ENCODE measurements around the gene MIA. TPM values are rescaled to one million over a fixed set of nuclear protein-coding genes. Genes with fewer than 3 reads are reported as not detected.
A peak's percentile ranks its signal among the peaks of the same experiment; 100 is the strongest.
"Not testable (repeated sequence)": the region's sequence is repeated elsewhere in the genome, so short reads cannot be mapped to it uniquely, and the experiment has no call there.

Gene MIA
- not detected for total RNA-seq

GRCh38 chr19:40774916-40775631 is at the start of gene MIA:
Gene MIA, plus strand, starts transcription at chr19:40775521. Its CDS starts 22 bp downstream, at chr19:40775543.
- DNase-seq (ENCODE audit: low spot score in 2 of 2) (no peak), FAIRE-seq (no peak)

- no peak for DNase-seq (ENCODE audit: low spot score in 2 of 2)
- FAIRE-seq, result no peak
These were observed 49.0 kb upstream of the MIA start for GRCh38 chr19:40726279-40726678.

- DNase-seq (ENCODE audit: low spot score in 2 of 2); FAIRE-seq: not testable (repeated sequence)
These were observed 45.3 kb upstream of the MIA start for GRCh38 chr19:40730065-40730464.

GRCh38 chr19:40732304-40732703 is 43.0 kb upstream of the MIA start:
- not testable (repeated sequence) for DNase-seq (ENCODE audit: low spot score in 2 of 2)

GRCh38 chr19:40733149-40733548 is 42.2 kb upstream of the MIA start:
- FAIRE-seq (no peak), DNase-seq (ENCODE audit: low spot score in 2 of 2) (no peak)

More at GRCh38 chr19:40732304-40732703, 43.0 kb upstream of the MIA start:
- not testable (repeated sequence) for FAIRE-seq

- FAIRE-seq (no peak), DNase-seq (ENCODE audit: low spot score in 2 of 2) (no peak)
These were observed 40.1 kb upstream of the MIA start for GRCh38 chr19:40735013-40735771.

- DNase-seq (ENCODE audit: low spot score in 2 of 2) (no peak), FAIRE-seq (no peak)
These were observed 38.7 kb upstream of the MIA start for GRCh38 chr19:40736661-40737060.

- no peak for FAIRE-seq
These were observed 38.1 kb upstream of the MIA start for GRCh38 chr19:40737102-40737644.

GRCh38 chr19:40739030-40739839 is 36.1 kb upstream of the MIA start:
- DNase-seq (ENCODE audit: low spot score in 2 of 2), result no peak
- no peak for FAIRE-seq

More at GRCh38 chr19:40737102-40737644, 38.1 kb upstream of the MIA start:
- DNase-seq (ENCODE audit: low spot score in 2 of 2), result no peak

GRCh38 chr19:40739871-40740703 is 35.2 kb upstream of the MIA start:
- no peak for DNase-seq (ENCODE audit: low spot score in 2 of 2)
- no peak for FAIRE-seq

- peak in 1 of 2 donors; percentile 66 for DNase-seq (ENCODE audit: low spot score in 2 of 2)
- no peak for FAIRE-seq
These were observed 34.6 kb upstream of the MIA start for GRCh38 chr19:40740747-40741146.

GRCh38 chr19:40741527-40742390 is 33.6 kb upstream of the MIA start:
- no peak for FAIRE-seq

GRCh38 chr19:40742477-40742876 is 32.8 kb upstream of the MIA start:
- DNase-seq (ENCODE audit: low spot score in 2 of 2), result no peak
- FAIRE-seq, result no peak

More at GRCh38 chr19:40741527-40742390, 33.6 kb upstream of the MIA start:
- DNase-seq (ENCODE audit: low spot score in 2 of 2), result no peak

- FAIRE-seq, result no peak
- DNase-seq (ENCODE audit: low spot score in 2 of 2), result no peak
These were observed 32.4 kb upstream of the MIA start for GRCh38 chr19:40742886-40743285.

- no peak for FAIRE-seq
- DNase-seq (ENCODE audit: low spot score in 2 of 2), result no peak
These were observed 31.4 kb upstream of the MIA start for GRCh38 chr19:40743926-40744325.

GRCh38 chr19:40744554-40745401 is 30.5 kb upstream of the MIA start:
- DNase-seq (ENCODE audit: low spot score in 2 of 2) (no peak), FAIRE-seq (no peak)

GRCh38 chr19:40745402-40745780 is 29.9 kb upstream of the MIA start:
- DNase-seq (ENCODE audit: low spot score in 2 of 2) (no peak), FAIRE-seq (no peak)

GRCh38 chr19:40747536-40747935 is 27.8 kb upstream of the MIA start:
- no peak for DNase-seq (ENCODE audit: low spot score in 2 of 2)
- no peak for FAIRE-seq

Measured in frontal cortex (tissue), 4 donors.